OCI-LY1 (cell line): Measurements from ENCODE around the gene CSNK1D.

Source experiments
- H2AFZ ChIP-seq: fragments of 200-600 bp; sonication (generic), shearing (Covaris generic); 2 replicates; pipeline ENCODE4 v1.6.0; 2014; ENCODE audit warnings: antibody characterized with exemption, mild to moderate bottlenecking, low read length
- H3F3A ChIP-seq: fragments of 200-600 bp; sonication (generic), shearing (Covaris generic); 2 replicates; pipeline ENCODE4 v1.6.0; 2014; ENCODE audit warnings: mild to moderate bottlenecking, antibody characterized with exemption, low read length, moderate library complexity; ENCODE audit not compliant: insufficient read depth
- H3K27ac ChIP-seq: fragments of 200-600 bp; sonication (generic); 2 replicates; pipeline ENCODE4 v1.5.1; 2014; ENCODE audit warnings: low read length, mixed run types, mild to moderate bottlenecking, low read depth; ENCODE audit not compliant: poor library complexity, severe bottlenecking
- H3K27me3 ChIP-seq: fragments of 200-600 bp; sonication (generic); 2 replicates; pipeline ENCODE4 v1.6.0; 2014; ENCODE audit warnings: antibody characterized with exemption, mild to moderate bottlenecking, low read length, moderate library complexity; ENCODE audit not compliant: insufficient read depth
- H3K36me3 ChIP-seq: fragments of 200-600 bp; sonication (generic); 2 replicates; pipeline ENCODE4 v1.6.1; 2014; ENCODE audit warnings: mild to moderate bottlenecking, antibody characterized with exemption, low read length, moderate library complexity, mixed read lengths; ENCODE audit not compliant: insufficient read depth
- H3K4me1 ChIP-seq: fragments of 200-600 bp; sonication (generic); 2 replicates; pipeline ENCODE4 v1.5.1; 2014; ENCODE audit warnings: mild to moderate bottlenecking, low read length, moderate library complexity; ENCODE audit not compliant: insufficient read depth, severe bottlenecking
- H3K4me2 ChIP-seq: fragments of 200-600 bp; sonication (generic), shearing (Covaris generic); 2 replicates; pipeline ENCODE4 v1.6.1; 2014; ENCODE audit warnings: low read length
- H3K4me3 ChIP-seq: fragments of 200-600 bp; sonication (generic); 2 replicates; pipeline ENCODE4 v1.5.1; 2014; ENCODE audit warnings: low read length, low read depth, mild to moderate bottlenecking, mixed read lengths; ENCODE audit not compliant: poor library complexity, severe bottlenecking
- H3K79me2 ChIP-seq: fragments of 200-600 bp; shearing (Covaris generic); 2 replicates; pipeline ENCODE4 v1.6.1; 2016; ENCODE audit warnings: mixed run types, low read length, mixed read lengths; ENCODE audit not compliant: insufficient read depth
- H3K9ac ChIP-seq: fragments of 200-600 bp; sonication (generic), shearing (Covaris generic); 2 replicates; pipeline ENCODE4 v1.6.1; 2014; ENCODE audit warnings: mild to moderate bottlenecking, low read length, mixed read lengths
- H3K9me2 ChIP-seq: fragments of 200-600 bp; sonication (generic), shearing (Covaris generic); 2 replicates; pipeline ENCODE4 v1.6.1; 2014; ENCODE audit warnings: low read depth, mild to moderate bottlenecking, low read length, mixed read lengths
- H3K9me3 ChIP-seq: fragments of 200-600 bp; shearing (Covaris generic); 2 replicates; pipeline ENCODE4 v1.6.1; 2014; ENCODE audit warnings: low read length, mixed read lengths
- H4K20me1 ChIP-seq: fragments of 200-600 bp; sonication (generic), shearing (Covaris generic); 2 replicates; pipeline ENCODE4 v1.6.0; 2016; ENCODE audit warnings: mild to moderate bottlenecking, low read length; ENCODE audit not compliant: insufficient read depth
- CTCF ChIP-seq: fragments of 200-600 bp; sonication (generic), shearing (Covaris generic); IDR thresholded peaks from 2 replicates; pipeline ENCODE4 v1.5.1; 2017; ENCODE audit warnings: mild to moderate bottlenecking, antibody characterized with exemption, low read length, moderate library complexity, mixed read lengths
- EZH2 ChIP-seq: fragments of 200-600 bp; sonication (generic), shearing (Covaris generic); IDR thresholded peaks from 2 replicates; pipeline ENCODE4 v1.8.0; 2017; ENCODE audit warnings: borderline replicate concordance, mixed run types, mild to moderate bottlenecking, antibody characterized with exemption, low read length, moderate library complexity, mixed read lengths

Gene CSNK1D

GRCh38 chr17:82300707-82301270 lies 27.3 kb upstream of the CSNK1D start:
- no peak overlapping the region for H3K4me3 ChIP-seq
- H3K27me3 ChIP-seq, result peaks cover 9% of the 10 kb centered on the region; the same call in 1 of the 2 replicates
- H3K9ac ChIP-seq, result no peak overlapping the region
- peaks cover 30% of the 10 kb centered on the region for H3K4me1 ChIP-seq
- no peak overlapping the region for H3K4me2 ChIP-seq
- no peak overlapping the region for H2AFZ ChIP-seq
- no peaks in the 10 kb centered on the region for H3K9me2 ChIP-seq
- no peaks in the 10 kb centered on the region for H3K36me3 ChIP-seq
- H3K27ac ChIP-seq, result no peak overlapping the region
- no peaks in the 10 kb centered on the region for H3K79me2 ChIP-seq
- H3K9me3 ChIP-seq, result no peaks in the 10 kb centered on the region
- TF ChIP-seq EZH2, result no peak
- peak; percentile 75 for TF ChIP-seq CTCF
- H3F3A ChIP-seq, result no peaks in the 10 kb centered on the region
- H4K20me1 ChIP-seq, result no peaks in the 10 kb centered on the region

- H3K36me3 ChIP-seq, result no peaks in the 10 kb centered on the region
- H3K9ac ChIP-seq, result no peak overlapping the region
- no peaks in the 10 kb centered on the region for H3K9me3 ChIP-seq
- peaks cover 5% of the 10 kb centered on the region; the same call in 1 of the 2 replicates for H3K27me3 ChIP-seq
- H3K9me2 ChIP-seq, result no peaks in the 10 kb centered on the region
- H3K4me1 ChIP-seq, result peaks cover 30% of the 10 kb centered on the region
- no peaks in the 10 kb centered on the region for H4K20me1 ChIP-seq
- no peak overlapping the region for H2AFZ ChIP-seq
- H3K4me2 ChIP-seq, result no peak overlapping the region
- H3F3A ChIP-seq, result no peaks in the 10 kb centered on the region
- TF ChIP-seq EZH2, result no peak
- TF ChIP-seq CTCF, result no peak
- H3K4me3 ChIP-seq, result no peak overlapping the region
- H3K27ac ChIP-seq, result no peak overlapping the region
- H3K79me2 ChIP-seq, result no peaks in the 10 kb centered on the region
These were observed 26.7 kb upstream of the CSNK1D start for GRCh38 chr17:82300228-82300627.

GRCh38 chr17:82299452-82299851 lies 26.0 kb upstream of the CSNK1D start:
- Histone ChIP-seq H3K27ac (no peak overlapping the region), H3K4me2 (no peak overlapping the region), H3K36me3 (no peaks in the 10 kb centered on the region), H3K4me3 (no peak overlapping the region), H4K20me1 (no peaks in the 10 kb centered on the region), H3F3A (no peaks in the 10 kb centered on the region), H2AFZ (no peak overlapping the region), H3K9me2 (no peaks in the 10 kb centered on the region), H3K9ac (no peak overlapping the region), H3K4me1 (peaks cover 30% of the 10 kb centered on the region), H3K27me3 (peaks cover 5% of the 10 kb centered on the region; the same call in 1 of the 2 replicates), H3K9me3 (no peaks in the 10 kb centered on the region), H3K79me2 (no peaks in the 10 kb centered on the region)
- TF ChIP-seq EZH2, result no peak
- no peak for TF ChIP-seq CTCF
